ENCODE data around the gene FGF19.

The FGF19 gene

DNA sequence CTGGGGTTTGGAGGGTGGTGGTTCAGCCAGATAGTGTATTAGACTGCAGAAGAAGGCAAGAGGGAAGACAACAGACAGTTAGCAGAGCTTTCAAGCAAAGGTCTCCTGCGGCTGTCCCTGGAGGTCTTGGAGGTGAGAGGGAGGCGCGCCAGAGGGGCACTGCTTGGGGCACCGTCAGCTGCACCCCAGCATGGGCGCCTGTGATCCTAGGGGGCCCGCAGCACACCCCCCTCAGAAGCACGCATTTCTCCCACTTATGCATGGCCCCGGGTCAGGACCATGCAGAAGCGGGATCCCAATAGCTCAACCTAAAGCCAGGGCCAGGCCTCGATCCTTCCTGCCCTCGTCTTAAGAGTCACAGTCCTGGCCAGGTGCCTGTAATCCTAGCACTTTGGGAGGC lies 44.8 kb upstream of the FGF19 start:
- Histone ChIP-seq H2BK5ac (ENCODE audit: low read depth, low read length, poor library complexity) (no peak overlapping the region), H3K79me2 (ENCODE audit: control insufficient read depth, insufficient read depth, low read length, poor library complexity) (no peaks in the 10 kb centered on the region), H2BK12ac (ENCODE audit: low read length) (no peak overlapping the region), H2AK5ac (ENCODE audit: low read length) (no peak overlapping the region), H3K4me3 (ENCODE audit: low read depth, low read length) (no peak overlapping the region), H3K27me3 (ENCODE audit: insufficient read depth, low read length) (no peaks in the 10 kb centered on the region), H3K4me1 (ENCODE audit: control insufficient read depth in 1 of 2, insufficient read depth in 2 of 2, low read length in 2 of 2) (peaks cover 15 to 24% of the 10 kb centered on the region in 2 experiments), H2BK120ac (ENCODE audit: insufficient read depth, low read length, poor library complexity) (no peak overlapping the region), H4K12ac (ENCODE audit: low read depth, low read length) (no peak overlapping the region), H3K23ac (ENCODE audit: low read length) (no peak overlapping the region), H3K14ac (ENCODE audit: low read length) (no peak overlapping the region), H2AFZ (ENCODE audit: insufficient read depth, low read length, poor library complexity) (no peak overlapping the region), H3K9me3 (ENCODE audit: insufficient read depth, low read depth, low read length) (peaks cover 5% of the 10 kb centered on the region), H3K4ac (ENCODE audit: low read depth, low read length) (no peak overlapping the region), H3K4me2 (ENCODE audit: low read length) (no peak overlapping the region), H4K8ac (ENCODE audit: low read depth, low read length) (no peak overlapping the region), H3K27ac (ENCODE audit: low read depth, low read length) (no peak overlapping the region), H3K9ac (ENCODE audit: low read length) (no peak overlapping the region), H3K79me1 (ENCODE audit: low read length) (peaks cover 15% of the 10 kb centered on the region), H3K36me3 (ENCODE audit: control insufficient read depth in 1 of 2, insufficient read depth in 2 of 2, low read length in 2 of 2) (no peaks in the 10 kb centered on the region), H3K18ac (ENCODE audit: low read length) (no peak overlapping the region), H4K91ac (ENCODE audit: low read depth, low read length) (no peak overlapping the region)
- DNase-seq = no peak
- no CpG with 5 or more reads among the region's 11 CpGs for WGBS (ENCODE audit: extremely low coverage, insufficient coverage, insufficient read length)

DNA sequence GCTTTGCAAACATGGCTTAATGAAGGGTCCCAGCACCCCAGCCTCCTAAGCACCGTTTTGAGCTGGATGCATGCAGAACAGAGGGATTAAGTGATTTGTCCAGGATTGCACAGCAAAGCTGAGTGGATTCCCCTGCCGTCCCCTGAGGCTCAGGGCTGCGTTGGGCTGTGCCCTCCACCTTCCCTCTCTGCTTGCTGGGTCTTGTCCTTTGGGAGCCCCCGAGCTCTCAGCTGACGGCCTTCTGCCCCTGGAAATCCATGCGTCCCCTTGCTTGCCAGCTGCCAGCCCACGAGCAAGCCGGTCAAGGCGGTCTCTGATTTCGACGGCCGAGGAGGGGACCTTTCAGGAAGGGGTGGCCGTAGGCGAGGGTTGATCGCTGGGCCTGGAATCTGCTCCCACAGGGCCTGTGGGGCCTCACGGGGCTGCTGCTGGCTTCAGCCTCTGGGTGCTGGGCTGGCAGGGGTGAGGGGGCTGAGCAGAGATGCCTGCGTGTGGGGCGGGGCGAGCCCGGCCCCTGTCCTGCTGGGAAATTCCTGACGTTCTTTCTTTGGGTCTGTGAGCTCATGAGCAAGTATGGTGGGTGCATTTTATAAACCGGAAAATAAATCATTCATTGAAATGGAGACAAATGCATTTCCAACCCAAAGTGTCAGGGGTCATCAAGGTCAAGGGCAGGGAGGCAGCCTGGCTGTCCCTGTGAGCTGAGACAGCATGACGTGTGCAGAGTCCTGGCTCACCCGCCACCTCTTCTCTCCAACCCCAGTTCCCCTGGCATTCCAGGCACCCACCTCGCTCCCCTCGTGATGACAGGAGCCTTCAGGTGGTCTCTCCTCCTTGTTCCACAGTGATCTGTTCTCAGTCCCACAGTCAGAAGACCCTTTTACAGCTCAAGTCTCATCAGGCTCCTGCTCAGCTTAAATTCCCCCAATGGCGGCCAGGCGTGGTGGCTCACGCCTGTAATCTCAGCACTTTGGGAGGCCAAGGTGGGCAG lies 43.2 kb upstream of the FGF19 start:
- Histone ChIP-seq H3K36me3 (ENCODE audit: control insufficient read depth in 1 of 2, insufficient read depth in 2 of 2, low read length in 2 of 2) (no peaks in the 10 kb centered on the region), H3K14ac (ENCODE audit: low read length) (peak overlapping the region; percentile 27), H3K9me3 (ENCODE audit: insufficient read depth, low read depth, low read length) (peaks cover 2% of the 10 kb centered on the region), H3K27me3 (ENCODE audit: insufficient read depth, low read length) (no peaks in the 10 kb centered on the region), H2AK5ac (ENCODE audit: low read length) (no peak overlapping the region), H2BK5ac (ENCODE audit: low read depth, low read length, poor library complexity) (no peak overlapping the region), H2BK12ac (ENCODE audit: low read length) (peak overlapping the region; percentile 54), H3K4me1 (ENCODE audit: control insufficient read depth in 1 of 2, insufficient read depth in 2 of 2, low read length in 2 of 2) (peaks cover 19 to 33% of the 10 kb centered on the region in 2 experiments), H3K4me3 (ENCODE audit: low read depth, low read length) (no peak overlapping the region), H2BK120ac (ENCODE audit: insufficient read depth, low read length, poor library complexity) (peak overlapping the region; percentile 62), H4K8ac (ENCODE audit: low read depth, low read length) (no peak overlapping the region), H4K91ac (ENCODE audit: low read depth, low read length) (peak overlapping the region; percentile 36), H3K27ac (ENCODE audit: low read depth, low read length) (no peak overlapping the region), H3K79me2 (ENCODE audit: control insufficient read depth, insufficient read depth, low read length, poor library complexity) (no peaks in the 10 kb centered on the region), H2AFZ (ENCODE audit: insufficient read depth, low read length, poor library complexity) (no peak overlapping the region), H3K18ac (ENCODE audit: low read length) (no peak overlapping the region), H4K12ac (ENCODE audit: low read depth, low read length) (no peak overlapping the region), H3K9ac (ENCODE audit: low read length) (no peak overlapping the region), H3K79me1 (ENCODE audit: low read length) (peaks cover 19% of the 10 kb centered on the region), H3K4me2 (ENCODE audit: low read length) (no peak overlapping the region), H3K23ac (ENCODE audit: low read length) (no peak overlapping the region), H3K4ac (ENCODE audit: low read depth, low read length) (no peak overlapping the region)
- DNase-seq = no peak
- no CpG with 5 or more reads among the region's 29 CpGs for WGBS (ENCODE audit: extremely low coverage, insufficient coverage, insufficient read length)

DNA sequence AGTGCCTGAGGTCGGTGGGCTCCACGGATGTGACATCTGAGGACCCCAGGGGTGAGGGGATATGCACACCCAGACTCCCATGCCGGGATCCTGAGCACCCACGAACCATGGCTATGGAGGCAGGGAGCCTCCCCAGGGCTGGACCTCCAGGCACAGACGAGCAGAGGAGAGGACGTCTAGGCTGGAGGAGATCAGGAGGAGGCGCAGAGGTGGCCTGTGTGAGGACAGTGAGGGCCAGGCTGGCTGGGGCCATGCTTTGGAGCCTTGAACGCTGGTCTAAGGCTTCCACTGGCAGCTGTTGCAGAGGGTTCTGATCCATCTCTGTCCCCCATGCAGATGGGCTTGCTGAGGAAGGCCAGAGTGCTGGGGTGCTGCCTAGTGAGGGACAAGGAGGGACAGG lies 42.3 kb upstream of the FGF19 start:
- Histone ChIP-seq H3K4me2 (ENCODE audit: low read length) (no peak overlapping the region), H3K27ac (ENCODE audit: low read depth, low read length) (no peak overlapping the region), H3K14ac (ENCODE audit: low read length) (peak overlapping the region; percentile 16)

DNA sequence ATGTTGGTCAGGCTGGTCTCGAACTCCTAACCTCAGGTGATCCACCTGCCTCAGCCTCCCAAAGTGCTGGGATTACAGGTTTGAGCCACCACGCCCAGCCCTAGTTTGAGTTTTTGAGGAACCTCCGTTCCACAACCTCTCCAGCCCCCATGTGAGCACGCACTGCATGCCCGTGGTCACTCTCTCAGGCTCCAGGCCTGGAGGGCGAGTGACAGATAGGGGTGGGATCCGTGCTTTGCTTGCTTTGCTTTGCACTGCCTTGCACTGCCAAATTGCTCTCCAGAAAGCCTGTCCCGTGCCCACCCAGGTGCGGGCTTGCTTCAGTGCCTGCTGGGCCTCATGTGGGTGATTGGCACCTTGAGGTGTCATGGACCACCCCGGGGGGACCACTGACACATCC lies 41.4 kb upstream of the FGF19 start:
- Histone ChIP-seq H3K14ac (ENCODE audit: low read length) (peak overlapping the region; percentile 67), H3K79me1 (ENCODE audit: low read length) (peaks cover 19% of the 10 kb centered on the region), H3K4me1 (ENCODE audit: control insufficient read depth in 1 of 2, insufficient read depth in 2 of 2, low read length in 2 of 2) (peaks cover 19 to 33% of the 10 kb centered on the region in 2 experiments), H4K91ac (ENCODE audit: low read depth, low read length) (peak overlapping the region; percentile 84), H3K9ac (ENCODE audit: low read length) (no peak overlapping the region), H2AFZ (ENCODE audit: insufficient read depth, low read length, poor library complexity) (no peak overlapping the region), H3K27me3 (ENCODE audit: insufficient read depth, low read length) (no peaks in the 10 kb centered on the region), H3K4ac (ENCODE audit: low read depth, low read length) (peak overlapping the region; percentile 0), H2BK120ac (ENCODE audit: insufficient read depth, low read length, poor library complexity) (peak overlapping the region; percentile 62), H3K27ac (ENCODE audit: low read depth, low read length) (no peak overlapping the region), H4K8ac (ENCODE audit: low read depth, low read length) (no peak overlapping the region), H3K4me2 (ENCODE audit: low read length) (no peak overlapping the region), H2BK12ac (ENCODE audit: low read length) (peak overlapping the region; percentile 5), H2BK5ac (ENCODE audit: low read depth, low read length, poor library complexity) (peak overlapping the region; percentile 63), H3K79me2 (ENCODE audit: control insufficient read depth, insufficient read depth, low read length, poor library complexity) (no peaks in the 10 kb centered on the region), H3K9me3 (ENCODE audit: insufficient read depth, low read depth, low read length) (no peaks in the 10 kb centered on the region), H2AK5ac (ENCODE audit: low read length) (peak overlapping the region; percentile 11), H3K23ac (ENCODE audit: low read length) (no peak overlapping the region), H3K36me3 (ENCODE audit: control insufficient read depth in 1 of 2, insufficient read depth in 2 of 2, low read length in 2 of 2) (no peaks in the 10 kb centered on the region), H3K18ac (ENCODE audit: low read length) (peak overlapping the region; percentile 42), H3K4me3 (ENCODE audit: low read depth, low read length) (no peak overlapping the region), H4K12ac (ENCODE audit: low read depth, low read length) (no peak overlapping the region)
- DNase-seq = peak; percentile 25 to 45
- no CpG with 5 or more reads among the region's 10 CpGs for WGBS (ENCODE audit: extremely low coverage, insufficient coverage, insufficient read length)

More for the DNA sequence above, 42.3 kb upstream of the FGF19 start:
- peak overlapping the region; percentile 8 for H3K18ac ChIP-seq (ENCODE audit: low read length)
- H3K4me3 ChIP-seq (ENCODE audit: low read depth, low read length) = no peak overlapping the region
- H3K4me1 ChIP-seq (ENCODE audit: control insufficient read depth in 1 of 2, insufficient read depth in 2 of 2, low read length in 2 of 2) = peaks cover 19 to 33% of the 10 kb centered on the region in 2 experiments
- no peak for DNase-seq
- H4K8ac ChIP-seq (ENCODE audit: low read depth, low read length) = peak overlapping the region; percentile 0
- H3K9me3 ChIP-seq (ENCODE audit: insufficient read depth, low read depth, low read length) = peaks cover 2% of the 10 kb centered on the region
- no peak overlapping the region for H3K4ac ChIP-seq (ENCODE audit: low read depth, low read length)
- no peaks in the 10 kb centered on the region for H3K36me3 ChIP-seq (ENCODE audit: control insufficient read depth in 1 of 2, insufficient read depth in 2 of 2, low read length in 2 of 2)
- no CpG with 5 or more reads among the region's 8 CpGs for WGBS (ENCODE audit: extremely low coverage, insufficient coverage, insufficient read length)
- peak overlapping the region; percentile 84 for H4K91ac ChIP-seq (ENCODE audit: low read depth, low read length)
- peak overlapping the region; percentile 5 for H2BK12ac ChIP-seq (ENCODE audit: low read length)
- H3K23ac ChIP-seq (ENCODE audit: low read length) = no peak overlapping the region
- H2AK5ac ChIP-seq (ENCODE audit: low read length) = peak overlapping the region; percentile 21
- peak overlapping the region; percentile 10 for H2BK5ac ChIP-seq (ENCODE audit: low read depth, low read length, poor library complexity)
- H3K9ac ChIP-seq (ENCODE audit: low read length) = no peak overlapping the region
- peaks cover 19% of the 10 kb centered on the region for H3K79me1 ChIP-seq (ENCODE audit: low read length)
- H2AFZ ChIP-seq (ENCODE audit: insufficient read depth, low read length, poor library complexity) = no peak overlapping the region
- H3K27me3 ChIP-seq (ENCODE audit: insufficient read depth, low read length) = no peaks in the 10 kb centered on the region
- H2BK120ac ChIP-seq (ENCODE audit: insufficient read depth, low read length, poor library complexity) = peak overlapping the region; percentile 62
- no peak overlapping the region for H4K12ac ChIP-seq (ENCODE audit: low read depth, low read length)
- H3K79me2 ChIP-seq (ENCODE audit: control insufficient read depth, insufficient read depth, low read length, poor library complexity) = no peaks in the 10 kb centered on the region
